H1 (cell line): ENCODE results near the gene GEN1. TPM values are rescaled to one million over a fixed set of nuclear protein-coding genes. Genes with fewer than 3 reads are reported as not detected.

ENCODE experiments used
- CTCF ChIA-PET: fragments of 300-600 bp; sonication (Branson Sonifier 250); formaldehyde crosslinking; loops from one replicate; lab custom pipeline; 2021; ENCODE audit not compliant: partially characterized antibody; lab: Charles Lee
- POLR2A ChIA-PET: fragments of 300-600 bp; sonication (Branson Sonifier 250); formaldehyde crosslinking; loops from one replicate; lab custom pipeline; 2021; ENCODE audit warnings: inconsistent platforms; ENCODE audit not compliant: partially characterized antibody; lab: Charles Lee
- DNase-seq, 2 experiments: peaks; one replicate each; pipeline versions ENCODE4 v3.0.0 to v3.0.0-alpha.2; 2010 to 2022; ENCODE audit warnings: low spot score in 2 of 2, low read depth in 1 of 2, mixed read lengths in 1 of 2
- FAIRE-seq: peaks from 2 replicates; lab custom pipeline; 2011; peaks lifted over from hg19 to GRCh38; lab: Jason Lieb, UNC
- H2AFZ ChIP-seq: 2 replicates; pipeline ENCODE4 v1.8.1; 2012; ENCODE audit warnings: low read length, inconsistent platforms
- H2AK5ac ChIP-seq: 2 replicates; pipeline ENCODE4 v1.6.1; 2013; ENCODE audit warnings: low read depth, low read length
- H2BK120ac ChIP-seq: replicated peaks from 2 replicates; pipeline ENCODE3; 2013; ENCODE audit warnings: low read depth, low read length, inconsistent platforms
- H2BK12ac ChIP-seq: 2 replicates; pipeline ENCODE4 v1.6.1; 2013; ENCODE audit warnings: low read depth, low read length
- H2BK15ac ChIP-seq: 2 replicates; pipeline ENCODE4 v1.6.1; 2013; ENCODE audit warnings: low read length
- H2BK20ac ChIP-seq: 2 replicates; pipeline ENCODE4 v1.6.1; 2013; ENCODE audit warnings: low read length
- H2BK5ac ChIP-seq: 2 replicates; pipeline ENCODE4 v1.6.1; 2013; ENCODE audit warnings: low read depth, low read length
- H3K14ac ChIP-seq: 2 replicates; pipeline ENCODE4 v1.6.1; 2013; ENCODE audit warnings: inconsistent platforms; ENCODE audit not compliant: insufficient read length
- H3K18ac ChIP-seq: 2 replicates; pipeline ENCODE4 v1.6.1; 2013; ENCODE audit warnings: low read length; ENCODE audit errors: extremely low read depth
- H3K23ac ChIP-seq: 2 replicates; pipeline ENCODE4 v1.6.1; 2013; ENCODE audit warnings: inconsistent platforms; ENCODE audit not compliant: insufficient read length
- H3K23me2 ChIP-seq: 2 replicates; pipeline ENCODE4 v1.6.1; 2013; ENCODE audit warnings: low read depth, low read length
- H3K27ac ChIP-seq: 2 replicates; pipeline ENCODE4 v1.6.1; 2011; ENCODE audit warnings: low read depth, low read length, inconsistent platforms
- H3K27me3 ChIP-seq, 4 experiments: replicated peaks in 1 of 4; 1 replicate in 1 of 4; 2 replicates in 3 of 4; pipeline versions ENCODE4 v1.6.1 to v1.8.1; 2011 to 2013; ENCODE audit warnings: low read length in 3 of 4, mild to moderate bottlenecking in 3 of 4, inconsistent platforms in 2 of 4, mixed read lengths in 2 of 4, moderate library complexity in 1 of 4; ENCODE audit not compliant: control insufficient read depth in 3 of 4, insufficient read depth in 3 of 4; ENCODE audit errors: extremely low read depth in 1 of 4
- H3K36me3 ChIP-seq, 4 experiments: 2 replicates each; pipeline versions ENCODE4 v1.6.1 to v1.8.1; 2011 to 2013; ENCODE audit warnings: mild to moderate bottlenecking in 4 of 4, low read length in 3 of 4, moderate library complexity in 2 of 4, control low read depth in 1 of 4, inconsistent platforms in 1 of 4; ENCODE audit not compliant: insufficient read depth in 4 of 4, control insufficient read depth in 2 of 4
- H3K4ac ChIP-seq: replicated peaks from 2 replicates; pipeline ENCODE3; 2013; ENCODE audit warnings: low read length, low read depth, mixed read lengths, inconsistent platforms; ENCODE audit not compliant: insufficient read length
- H3K4me1 ChIP-seq, 4 experiments: replicated peaks in 1 of 4; 1 replicate in 1 of 4; 2 replicates in 3 of 4; pipeline versions ENCODE4 v1.6.1 to v1.8.1; 2011 to 2013; ENCODE audit warnings: low read length in 3 of 4, inconsistent platforms in 2 of 4, mixed read lengths in 1 of 4; ENCODE audit not compliant: insufficient read depth in 4 of 4, control insufficient read depth in 3 of 4
- H3K4me2 ChIP-seq, 2 experiments: 2 replicates each; pipeline versions ENCODE4 v1.6.1 to v1.8.1; 2011 to 2013; ENCODE audit warnings: low read depth in 2 of 2, low read length in 2 of 2, control low read depth in 1 of 2, inconsistent platforms in 1 of 2, mild to moderate bottlenecking in 1 of 2; ENCODE audit not compliant: insufficient read depth in 1 of 2
- H3K4me3 ChIP-seq, 4 experiments: fragments of 200-600, 300-600 bp in 1 of 4; sonication (generic), shearing (Covaris generic), sonication (Bioruptor Twin) in 1 of 4; 2 replicates each; pipeline versions ENCODE4 v1.5.1 to v1.8.1; 2011 to 2016; ENCODE audit warnings: low read length in 4 of 4, low read depth in 3 of 4, control low read depth in 2 of 4, inconsistent platforms in 2 of 4, mild to moderate bottlenecking in 2 of 4, mixed read lengths in 1 of 4, moderate library complexity in 1 of 4; ENCODE audit not compliant: insufficient read depth in 2 of 4; ENCODE audit errors: extremely low read depth in 1 of 4
- H3K56ac ChIP-seq: replicated peaks from 2 replicates; pipeline ENCODE3; 2013; ENCODE audit warnings: low read depth, mild to moderate bottlenecking, mixed read lengths, low read length, inconsistent platforms; ENCODE audit not compliant: insufficient read length
- H3K79me1 ChIP-seq: 2 replicates; pipeline ENCODE4 v1.6.1; 2013; ENCODE audit warnings: low read depth, low read length, control low read depth
- H3K79me2 ChIP-seq, 2 experiments: 2 replicates each; pipeline versions ENCODE4 v1.6.1 to v1.8.1; 2012 to 2013; ENCODE audit warnings: low read length in 2 of 2, mild to moderate bottlenecking in 2 of 2, inconsistent platforms in 1 of 2; ENCODE audit not compliant: insufficient read depth in 2 of 2, control insufficient read depth in 1 of 2
- H3K9ac ChIP-seq, 4 experiments: replicated peaks in 1 of 4; 1 replicate in 1 of 4; 2 replicates in 3 of 4; pipeline versions ENCODE4 v1.6.1 to v1.8.1; 2011 to 2013; ENCODE audit warnings: low read depth in 3 of 4, low read length in 3 of 4, control low read depth in 2 of 4, mild to moderate bottlenecking in 2 of 4, moderate library complexity in 2 of 4, inconsistent platforms in 1 of 4; ENCODE audit errors: extremely low read depth in 1 of 4
- H3K9me3 ChIP-seq, 2 experiments: 2 replicates each; pipeline versions ENCODE4 v1.6.1 to v1.8.1; 2012 to 2013; ENCODE audit warnings: mild to moderate bottlenecking in 2 of 2, moderate library complexity in 2 of 2, control low read depth in 1 of 2, inconsistent platforms in 1 of 2, low read depth in 1 of 2, low read length in 1 of 2, mixed read lengths in 1 of 2; ENCODE audit not compliant: insufficient read depth in 2 of 2
- H4K20me1 ChIP-seq, 2 experiments: replicated peaks in 1 of 2; 2 replicates each; pipeline versions ENCODE3 to v1.8.1; 2011 to 2013; ENCODE audit warnings: inconsistent platforms in 2 of 2, low read length in 2 of 2, mild to moderate bottlenecking in 1 of 2; ENCODE audit not compliant: insufficient read depth in 2 of 2, control insufficient read depth in 1 of 2
- H4K5ac ChIP-seq: 2 replicates; pipeline ENCODE4 v1.6.1; 2013; ENCODE audit warnings: low read length, low read depth, mixed read lengths, inconsistent platforms; ENCODE audit not compliant: insufficient read length
- H4K8ac ChIP-seq: 2 replicates; pipeline ENCODE4 v1.8.0; 2013; ENCODE audit warnings: mild to moderate bottlenecking, moderate library complexity, low read length, inconsistent platforms; ENCODE audit not compliant: insufficient read depth; ENCODE audit errors: extremely low read depth
- H4K91ac ChIP-seq: replicated peaks from 2 replicates; pipeline ENCODE3; 2013; ENCODE audit warnings: low read length, mixed read lengths, inconsistent platforms; ENCODE audit not compliant: insufficient read length
- CHD2 ChIP-seq: IDR thresholded peaks from 2 replicates; pipeline ENCODE4 v1.6.1; 2012; ENCODE audit warnings: low read length, improper control_type of control experiment
- WGBS, 2 experiments: shearing (Covaris generic) in 1 of 2; methylation state at CpG; one replicate each; pipeline versions ENCODE4 v1.1.6 to v1.1.7; 2013 to 2015; ENCODE audit warnings: low lambda C conversion rate in 2 of 2, mixed read lengths in 2 of 2, inconsistent platforms in 1 of 2, low coverage in 1 of 2, missing lambda C conversion rate in 1 of 2; ENCODE audit not compliant: insufficient replicate concordance in 2 of 2, insufficient coverage in 1 of 2, insufficient read length in 1 of 2; ENCODE audit errors: extremely low coverage in 1 of 2, missing lambda C conversion rate in 1 of 2; 5-methylcytosine and 5-hydroxymethylcytosine counted together
- polyA plus RNA-seq, 7 experiments: library from polyadenylated mRNA; depleted of rRNA in 3 of 7; stranded (reverse) in 5 of 7; unstranded in 2 of 7; fragments of >200 nt in 5 of 7; fragments of 200-250 nt in 2 of 7; gene quantifications; 1 replicate in 5 of 7; 2 replicates in 1 of 7; 4 replicates in 1 of 7; pipeline versions ENCODE4 v1.2.1 to v1.2.3, GENCODE V29; 2011 to 2013; ENCODE audit warnings: missing spikeins in 2 of 7, mixed read lengths in 2 of 7
- total RNA-seq: library from RNA; stranded (reverse); fragmentation: NEBNext Ultra II Directional; extraction: Animal tissue kit (Norgen Biotek cat#: 25700); gene quantifications from 2 replicates; pipeline ENCODE4 v1.2.1, GENCODE V29; 2021

GEN1 gene
- total and polyA plus RNA-seq, 2 of the 8 experiments (the other 6 are each of a cell fraction or from before 2014, with no cell fraction given), result 6.9 to 19.2 TPM

GRCh38 chr2:17718689-17719088 lies 35.2 kb upstream of the GEN1 start:
- POLR2A ChIA-PET, result no interaction called here
- no peak overlapping the region for H3K9ac ChIP-seq
- no peak for FAIRE-seq

More at GRCh38 chr2:17718689-17719088, 35.2 kb upstream of the GEN1 start:
- Histone ChIP-seq H3K79me1 (no peaks in the 10 kb centered on the region), H2AK5ac (no peak overlapping the region), H3K4me1 (no peaks in the 10 kb centered on the region), H4K8ac (no peak overlapping the region), H3K79me2 (no peaks in the 10 kb centered on the region), H3K9me3 (no peaks in the 10 kb centered on the region), H2AFZ (no peak overlapping the region), H3K27ac (no peak overlapping the region), H2BK120ac (no peak overlapping the region), H3K36me3 (peaks cover 12 to 83% (median 48%) of the 10 kb centered on the region in 4 experiments), H3K56ac (no peak overlapping the region), H3K4me3 (no peak overlapping the region), H2BK15ac (no peak overlapping the region), H3K4ac (no peak overlapping the region), H4K91ac (no peak overlapping the region), H3K27me3 (no peaks in the 10 kb centered on the region), H3K4me2 (no peak overlapping the region), H3K23ac (no peak overlapping the region), H2BK20ac (no peak overlapping the region), H3K23me2 (no peaks in the 10 kb centered on the region; the same call in 1 of the 2 replicates), H4K5ac (no peak overlapping the region), H4K20me1 (no peaks in the 10 kb centered on the region), H2BK12ac (no peak overlapping the region), H3K18ac (no peak overlapping the region), H3K14ac (no peak overlapping the region), H2BK5ac (no peak overlapping the region)
- TF ChIP-seq CHD2, result no peak
- 92% methylated on average over 5 of the region's 5 CpGs; no CpG with 5 or more reads in 1 of the 2 experiments for WGBS, 2 experiments
- CTCF ChIA-PET, result interaction anchor here (0.5 to 3.0 kb wide), 17 partner anchors 10 to 107 kb away, joined by 3 to 25 read pairs (median 5); no protein-coding TSS in a partner anchor
- DNase-seq, result no peak
